Neural progenitor cell (in vitro differentiated cells): ENCODE results near the gene GINS1.

ENCODE experiments used
- EZH2phosphoT487 ChIP-seq: fragments of 200-600 bp; sonication (generic); IDR thresholded peaks from 2 replicates; pipeline ENCODE4 v1.6.1; 2017; ENCODE audit warnings: antibody characterized with exemption
- TF ChIP-seq, protein P1 (sequence below): fragments of 200-600 bp; sonication (generic); IDR thresholded peaks from 2 replicates; pipeline ENCODE4 v1.5.1; 2017; ENCODE audit warnings: antibody characterized with exemption, mild to moderate bottlenecking

DNA sequence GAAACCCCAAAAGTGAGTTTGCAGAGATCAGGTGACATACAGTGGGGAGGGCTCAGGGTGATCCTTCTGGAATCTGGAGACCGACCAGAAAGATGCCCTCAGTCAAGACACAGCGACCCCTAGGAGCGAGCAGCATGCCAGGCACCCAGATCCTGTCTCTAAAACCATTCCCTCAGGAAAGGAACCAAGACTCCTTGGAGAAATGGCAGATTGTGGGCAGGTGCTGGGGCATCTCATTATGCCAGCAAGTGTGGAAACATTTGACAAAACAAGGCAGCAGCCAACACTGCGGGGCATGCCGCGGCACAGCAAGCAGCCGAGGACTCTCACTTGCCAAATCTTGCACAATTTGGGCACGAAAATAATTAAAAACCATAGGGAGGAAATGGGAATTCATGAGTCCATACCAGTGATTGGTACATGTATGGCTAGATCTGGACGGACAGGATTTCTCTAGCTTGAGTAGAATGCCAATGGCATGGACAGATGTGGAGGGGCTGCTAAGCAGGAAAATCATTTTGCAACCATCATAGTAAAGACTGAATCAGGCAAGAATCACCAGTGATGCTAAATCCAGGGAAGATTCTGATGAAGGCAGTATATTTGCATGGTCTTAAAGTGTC is 76.9 kb downstream of the GINS1 start:
- TF ChIP-seq, protein P1, sequence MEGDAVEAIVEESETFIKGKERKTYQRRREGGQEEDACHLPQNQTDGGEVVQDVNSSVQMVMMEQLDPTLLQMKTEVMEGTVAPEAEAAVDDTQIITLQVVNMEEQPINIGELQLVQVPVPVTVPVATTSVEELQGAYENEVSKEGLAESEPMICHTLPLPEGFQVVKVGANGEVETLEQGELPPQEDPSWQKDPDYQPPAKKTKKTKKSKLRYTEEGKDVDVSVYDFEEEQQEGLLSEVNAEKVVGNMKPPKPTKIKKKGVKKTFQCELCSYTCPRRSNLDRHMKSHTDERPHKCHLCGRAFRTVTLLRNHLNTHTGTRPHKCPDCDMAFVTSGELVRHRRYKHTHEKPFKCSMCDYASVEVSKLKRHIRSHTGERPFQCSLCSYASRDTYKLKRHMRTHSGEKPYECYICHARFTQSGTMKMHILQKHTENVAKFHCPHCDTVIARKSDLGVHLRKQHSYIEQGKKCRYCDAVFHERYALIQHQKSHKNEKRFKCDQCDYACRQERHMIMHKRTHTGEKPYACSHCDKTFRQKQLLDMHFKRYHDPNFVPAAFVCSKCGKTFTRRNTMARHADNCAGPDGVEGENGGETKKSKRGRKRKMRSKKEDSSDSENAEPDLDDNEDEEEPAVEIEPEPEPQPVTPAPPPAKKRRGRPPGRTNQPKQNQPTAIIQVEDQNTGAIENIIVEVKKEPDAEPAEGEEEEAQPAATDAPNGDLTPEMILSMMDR, result peak; percentile 20
- no peak for TF ChIP-seq EZH2phosphoT487
